Right atrium auricular region (tissue), 2 donors: ENCODE results near the gene IVD. TPM values are rescaled to one million over a fixed set of nuclear protein-coding genes. Genes with fewer than 3 reads are reported as not detected.

Source experiments
- DNase-seq: peaks from one replicate; pipeline ENCODE4 v3.0.0-alpha.2; 2019; ENCODE audit warnings: low spot score
- H3K27ac ChIP-seq, 2 donors: fragments of 200-600 bp; sonication (generic); 1 replicate in 1 of 2; 2 replicates in 1 of 2; pipeline ENCODE4 v1.5.1; 2016 to 2019
- H3K27me3 ChIP-seq, 2 donors: fragments of 200-600 bp; sonication (generic); one replicate each; pipeline versions ENCODE4 v1.5.1 to v1.6.0; 2017 to 2019
- H3K36me3 ChIP-seq: fragments of 200-600 bp; sonication (generic); one replicate; pipeline ENCODE4 v1.5.1; 2016
- H3K4me1 ChIP-seq, 2 donors: fragments of 200-600 bp; sonication (generic); one replicate each; pipeline versions ENCODE4 v1.5.1 to v1.6.0; 2017 to 2019
- H3K4me3 ChIP-seq, 2 donors: fragments of 200-600 bp; sonication (generic); 1 replicate in 1 of 2; 2 replicates in 1 of 2; pipeline ENCODE4 v1.5.1; 2017 to 2019; ENCODE audit warnings: mild to moderate bottlenecking in 1 of 2, moderate library complexity in 1 of 2
- H3K9me3 ChIP-seq, 2 donors: fragments of 200-600 bp; sonication (generic); one replicate each; pipeline ENCODE4 v1.5.1; 2019
- CTCF ChIP-seq, 2 donors: fragments of 200-600 bp; sonication (generic); IDR thresholded peaks; one replicate each; pipeline ENCODE4 v1.5.1; 2019; ENCODE audit warnings: antibody characterized with exemption in 2 of 2
- total RNA-seq, 2 donors: library from RNA; depleted of rRNA; stranded (reverse); fragments of >200 nt; gene quantifications; one replicate each; pipeline ENCODE4 v1.1.0, GENCODE V29; 2016

IVD gene
- total RNA-seq, 2 donors from 2014 or later: 49.1 to 65.3 TPM

GRCh38 chr15:40365624-40366456 is 39.8 kb upstream of the IVD start:
- Histone ChIP-seq H3K27me3 (no peaks in the 10 kb centered on the region), H3K36me3 (no peaks in the 10 kb centered on the region), H3K4me3 (no peak overlapping the region), H3K27ac (peak overlapping the region; percentile 77 to 83), H3K9me3 (no peaks in the 10 kb centered on the region), H3K4me1 (peaks cover 0 to 32% of the 10 kb centered on the region in 2 donors)
- no peak for DNase-seq
- no peak for TF ChIP-seq CTCF (IDR thresholded peaks at IDR 0.05)

- H3K27ac ChIP-seq: peak overlapping the region; percentile 77 to 83
- H3K27me3 ChIP-seq: no peaks in the 10 kb centered on the region
- no peak overlapping the region for H3K4me3 ChIP-seq
- no peak for DNase-seq
- H3K9me3 ChIP-seq: no peaks in the 10 kb centered on the region
- H3K36me3 ChIP-seq: no peaks in the 10 kb centered on the region
- H3K4me1 ChIP-seq: peaks cover 0 to 32% of the 10 kb centered on the region in 2 donors
- no peak for TF ChIP-seq CTCF (IDR thresholded peaks at IDR 0.05)
These were observed 38.9 kb upstream of the IVD start for GRCh38 chr15:40366457-40367370.

- Histone ChIP-seq H3K4me1 (peaks cover 0 to 32% of the 10 kb centered on the region in 2 donors), H3K4me3 (peak overlapping the region in 1 of 2 donors; percentile 41), H3K27me3 (no peaks in the 10 kb centered on the region), H3K27ac (peak overlapping the region; percentile 77 to 83), H3K36me3 (no peaks in the 10 kb centered on the region), H3K9me3 (no peaks in the 10 kb centered on the region)
- TF ChIP-seq CTCF (IDR thresholded peaks at IDR 0.05): no peak
- DNase-seq: no peak
These were observed 38.3 kb upstream of the IVD start for GRCh38 chr15:40367371-40367685.

GRCh38 chr15:40367686-40368611 is 37.6 kb upstream of the IVD start:
- peaks cover 0 to 32% of the 10 kb centered on the region in 2 donors for H3K4me1 ChIP-seq
- TF ChIP-seq CTCF (IDR thresholded peaks at IDR 0.05): peak; percentile 86 to 97
- peak overlapping the region; percentile 19 to 41 for H3K4me3 ChIP-seq
- H3K36me3 ChIP-seq: no peaks in the 10 kb centered on the region
- peak overlapping the region; percentile 77 to 83 for H3K27ac ChIP-seq
- peak; percentile 84 for DNase-seq
- no peaks in the 10 kb centered on the region for H3K27me3 ChIP-seq
- H3K9me3 ChIP-seq: no peaks in the 10 kb centered on the region

- no peak for DNase-seq
- Histone ChIP-seq H3K9me3 (no peaks in the 10 kb centered on the region), H3K27ac (no peak overlapping the region), H3K4me1 (peaks cover 0 to 32% of the 10 kb centered on the region in 2 donors), H3K27me3 (no peaks in the 10 kb centered on the region), H3K36me3 (no peaks in the 10 kb centered on the region), H3K4me3 (no peak overlapping the region)
- no peak for TF ChIP-seq CTCF (IDR thresholded peaks at IDR 0.05)
These were observed 36.7 kb upstream of the IVD start for GRCh38 chr15:40368719-40369473.
